Epithelial cell of esophagus (primary cell): ENCODE results near the gene TOLLIP.

Experiments used
- DNase-seq: peaks from one replicate; pipeline ENCODE4 v3.0.0; 2010; ENCODE audit warnings: low read depth
- H3K4me3 ChIP-seq: 2 replicates; pipeline ENCODE4 v1.5.1; 2011; ENCODE audit warnings: mild to moderate bottlenecking, low read length, control low read depth
- CTCF ChIP-seq: IDR thresholded peaks from 2 replicates; pipeline ENCODE4 v1.5.1; 2011; ENCODE audit warnings: low read depth, mild to moderate bottlenecking, low read length, control low read depth, inconsistent platforms; ENCODE audit not compliant: insufficient read depth; ENCODE audit errors: missing control alignments

TOLLIP gene

GRCh38 chr11:1237128-1237580, 72.3 kb downstream of the TOLLIP start:
- no peak overlapping the region for H3K4me3 ChIP-seq
- no peak for TF ChIP-seq CTCF
- no peak for DNase-seq

DNA sequence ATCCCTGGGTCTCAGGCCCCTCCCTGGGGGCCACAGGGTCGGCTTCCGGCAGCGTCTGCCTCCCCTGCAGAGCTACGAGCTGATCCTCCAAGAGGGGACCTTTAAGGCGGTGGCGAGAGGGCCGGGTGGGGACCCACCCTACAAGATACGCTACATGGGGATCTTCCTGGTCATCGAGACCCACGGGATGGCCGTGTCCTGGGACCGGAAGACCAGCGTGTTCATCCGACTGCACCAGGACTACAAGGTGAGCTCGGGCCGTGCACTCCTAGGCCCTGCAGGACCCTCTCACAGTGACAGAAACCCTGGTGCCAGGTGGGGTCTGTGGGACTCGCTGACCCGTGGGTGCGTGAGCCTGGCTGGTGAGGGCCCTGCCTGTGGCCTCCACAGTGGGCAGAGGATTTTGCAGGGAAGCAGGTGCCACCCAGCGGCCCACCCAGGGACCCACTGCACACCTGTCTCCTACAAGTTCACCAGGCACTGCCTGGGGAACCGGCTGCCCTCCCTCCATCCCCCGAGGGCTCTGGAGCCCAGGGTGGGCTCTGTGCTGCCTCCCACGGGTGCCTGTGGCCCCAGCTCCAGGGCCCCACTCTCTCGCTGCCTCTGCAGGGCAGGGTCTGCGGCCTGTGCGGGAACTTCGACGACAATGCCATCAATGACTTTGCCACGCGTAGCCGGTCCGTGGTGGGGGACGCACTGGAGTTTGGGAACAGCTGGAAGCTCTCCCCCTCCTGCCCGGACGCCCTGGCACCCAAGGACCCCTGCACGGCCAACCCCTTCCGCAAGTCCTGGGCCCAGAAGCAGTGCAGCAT, 72.9 kb downstream of the TOLLIP start:
- no peak for DNase-seq
- H3K4me3 ChIP-seq, result no peak overlapping the region
- TF ChIP-seq CTCF, result no peak

- TF ChIP-seq CTCF, result no peak
- no peak overlapping the region for H3K4me3 ChIP-seq
- DNase-seq, result no peak
Observed at GRCh38 chr11:1235901-1236315, 73.5 kb downstream of the TOLLIP start.

GRCh38 chr11:1235306-1235900, 74.0 kb downstream of the TOLLIP start:
- no peak for TF ChIP-seq CTCF
- DNase-seq, result no peak

GRCh38 chr11:1234771-1235305, 74.6 kb downstream of the TOLLIP start:
- no peak for DNase-seq
- no peak for TF ChIP-seq CTCF
- H3K4me3 ChIP-seq, result no peak overlapping the region

More at GRCh38 chr11:1235306-1235900, 74.0 kb downstream of the TOLLIP start:
- no peak overlapping the region for H3K4me3 ChIP-seq

GRCh38 chr11:1234054-1234720, 75.2 kb downstream of the TOLLIP start:
- DNase-seq, result no peak
- no peak overlapping the region for H3K4me3 ChIP-seq
- TF ChIP-seq CTCF, result no peak
